Body of pancreas (tissue), 4 donors: Measurements from ENCODE around the gene CPXM2. TPM values are rescaled to one million over a fixed set of nuclear protein-coding genes. Genes with fewer than 3 reads are reported as not detected.

Experiments
- ATAC-seq: fragments of 150-250 bp; one replicate; pipeline ENCODE4 v1.9.1; 2016
- DNase-seq, 4 donors: peaks; one replicate each; pipeline ENCODE4 v3.0.0-alpha.2; 2019
- H3K27ac ChIP-seq, 4 donors: fragments of 200-600 bp; sonication (generic); 1 replicate in 3 of 4; 2 replicates in 1 of 4; pipeline versions ENCODE4 v1.5.1 to v1.6.1; 2016 to 2019; ENCODE audit warnings: mild to moderate bottlenecking in 1 of 4, mixed read lengths in 1 of 4, moderate library complexity in 1 of 4
- H3K27me3 ChIP-seq, 2 donors: fragments of 200-600 bp; sonication (generic); one replicate each; pipeline ENCODE4 v1.6.0; 2016; ENCODE audit warnings: mild to moderate bottlenecking in 1 of 2
- H3K36me3 ChIP-seq, 2 donors: fragments of 200-600 bp; sonication (generic); replicated peaks in 1 of 2; 2 replicates each; pipeline ENCODE4 v1.5.1; 2016; ENCODE audit warnings: low read depth in 2 of 2; ENCODE audit not compliant: insufficient read depth in 1 of 2
- H3K4me1 ChIP-seq: fragments of 200-600 bp; sonication (generic); one replicate; pipeline ENCODE4 v1.6.0; 2016
- H3K4me3 ChIP-seq, 2 donors: fragments of 200-600 bp; sonication (generic); 1 replicate in 1 of 2; 2 replicates in 1 of 2; pipeline ENCODE4 v1.5.1; 2016 to 2019
- H3K9me3 ChIP-seq, 3 donors: fragments of 200-600 bp; sonication (generic); 1 replicate in 2 of 3; 2 replicates in 1 of 3; pipeline ENCODE4 v1.5.1; 2016
- CTCF ChIP-seq, 7 experiments: fragments of 450-650 bp in 4 of 7; fragments of 200-600 bp in 3 of 7; sonication (generic) in 3 of 7; IDR thresholded peaks; one replicate each; pipeline ENCODE4 v1.5.1; 2016 to 2019; ENCODE audit warnings: antibody characterized with exemption in 7 of 7
- POLR2A ChIP-seq, 3 donors: fragments of 450-650 bp; IDR thresholded peaks; one replicate each; pipeline ENCODE4 v1.6.1; 2016; ENCODE audit warnings: antibody characterized with exemption in 3 of 3, mild to moderate bottlenecking in 2 of 3
- WGBS, 2 donors: methylation state at CpG; one replicate each; pipeline ENCODE4 v1.1.5; 2017; 5-methylcytosine and 5-hydroxymethylcytosine counted together
- intact Hi-C: fragments of 100-400 bp; cut with DNase I; formaldehyde crosslinking; loops from one replicate; pipeline ENCODE4 v1.15.1; 2023
- total RNA-seq, 2 donors: library from RNA; depleted of rRNA; stranded (reverse); fragments of >200 nt; gene quantifications; one replicate each; pipeline ENCODE4 v1.1.0, GENCODE V29; 2016

The CPXM2 gene
- total RNA-seq, 2 donors from 2014 or later, result 4.2 to 8.2 TPM

DNA sequence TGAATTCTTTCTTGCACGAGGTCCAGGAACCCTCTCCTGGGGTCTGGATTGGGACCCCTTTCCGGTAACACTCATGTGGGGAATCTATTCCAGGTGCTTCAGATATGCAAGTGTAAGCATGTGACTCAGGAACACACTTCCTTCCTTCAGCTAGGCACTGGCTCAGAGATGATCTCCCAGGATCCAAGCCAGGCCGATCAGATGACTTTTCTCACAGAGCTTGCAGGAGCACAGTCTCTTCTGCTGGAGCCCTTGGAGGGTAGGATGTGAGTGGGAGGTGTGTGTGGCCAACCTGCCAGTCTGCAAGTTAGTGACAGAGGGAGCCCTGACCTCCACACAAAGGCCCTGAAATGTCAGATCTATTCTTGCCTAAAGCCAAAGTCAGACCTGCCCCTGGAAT lies 108.3 kb downstream of the CPXM2 start:
- DNase-seq (no peak), ATAC-seq (no peak)
- H3K36me3 ChIP-seq, result no peaks in the 10 kb centered on the region
- H3K27ac ChIP-seq, result no peak overlapping the region
- WGBS, 2 donors, result 38 to 44% methylated on average over 3 of the region's 3 CpGs
- intact Hi-C loops, result no loop called here
- no peak for TF ChIP-seq POLR2A (IDR thresholded peaks at IDR 0.05)
- TF ChIP-seq CTCF (IDR thresholded peaks at IDR 0.05), result no peak
- no peaks in the 10 kb centered on the region for H3K27me3 ChIP-seq
- H3K4me3 ChIP-seq, result no peak overlapping the region
- no peaks in the 10 kb centered on the region for H3K9me3 ChIP-seq
- H3K4me1 ChIP-seq, result no peaks in the 10 kb centered on the region

DNA sequence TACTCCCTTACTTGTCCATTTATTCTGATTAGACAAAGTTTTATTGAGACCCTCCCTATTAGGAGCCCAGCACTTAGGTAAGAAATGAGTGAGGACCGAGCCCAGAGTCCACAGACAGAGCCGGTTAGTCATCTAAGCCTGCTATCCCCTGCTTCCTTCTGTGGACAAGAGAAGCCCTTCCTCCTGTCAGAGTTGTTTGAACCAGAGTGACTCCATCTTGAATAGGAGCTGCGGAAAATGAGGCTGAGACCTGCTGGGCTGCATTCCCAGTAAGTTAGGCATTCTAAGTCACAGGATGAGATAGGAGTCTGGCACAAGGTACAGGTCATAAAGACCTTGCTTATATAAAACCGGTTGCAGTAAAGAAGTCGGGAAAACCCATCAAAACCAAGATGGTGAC lies 109.1 kb downstream of the CPXM2 start:
- DNase-seq, result no peak
- ATAC-seq, result no peak
- Histone ChIP-seq H3K27ac (no peak overlapping the region), H3K27me3 (no peaks in the 10 kb centered on the region), H3K4me1 (no peaks in the 10 kb centered on the region), H3K9me3 (no peaks in the 10 kb centered on the region), H3K4me3 (no peak overlapping the region), H3K36me3 (no peaks in the 10 kb centered on the region)
- WGBS, 2 donors, result 62% methylated on average over 5 of the region's 5 CpGs
- intact Hi-C loops, result no loop called here
- TF ChIP-seq POLR2A (IDR thresholded peaks at IDR 0.05), result no peak
- TF ChIP-seq CTCF (IDR thresholded peaks at IDR 0.05), result no peak

DNA sequence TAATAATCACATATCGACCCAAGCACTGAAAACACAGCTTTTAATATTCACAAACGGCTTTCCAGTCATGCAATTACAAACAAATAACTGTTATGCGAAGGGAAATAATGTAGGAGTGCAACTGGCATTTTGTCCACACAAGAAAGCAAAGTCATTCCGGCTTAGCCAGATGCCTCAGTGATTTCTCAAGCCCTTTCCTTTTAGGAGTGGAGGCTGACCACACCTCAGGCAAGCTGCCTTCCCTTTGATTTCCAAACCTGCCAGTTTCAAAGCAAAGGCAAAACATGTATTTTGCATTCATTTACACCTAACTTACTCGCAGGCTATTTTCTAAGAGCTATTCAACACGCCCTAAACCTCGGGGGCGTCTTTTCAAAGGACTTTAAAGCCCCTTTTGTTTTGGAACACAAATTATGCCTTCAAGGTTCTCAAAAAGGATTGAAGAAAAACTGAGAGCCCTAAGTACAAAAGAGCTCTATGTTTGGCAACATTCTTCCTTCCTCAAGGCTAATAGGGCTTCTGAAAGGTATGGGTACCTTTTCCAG lies 109.6 kb downstream of the CPXM2 start:
- Histone ChIP-seq H3K4me1 (no peaks in the 10 kb centered on the region), H3K9me3 (no peaks in the 10 kb centered on the region), H3K36me3 (no peaks in the 10 kb centered on the region), H3K27ac (no peak overlapping the region), H3K4me3 (no peak overlapping the region), H3K27me3 (no peaks in the 10 kb centered on the region)
- no peak for TF ChIP-seq POLR2A (IDR thresholded peaks at IDR 0.05)
- TF ChIP-seq CTCF (IDR thresholded peaks at IDR 0.05), result no peak
- no peak for ATAC-seq
- DNase-seq, result no peak
- intact Hi-C loops, result no loop called here
- WGBS, 2 donors, result 29% methylated on average over 8 of the region's 8 CpGs

GRCh38 chr10:123781324-123781900 lies 110.2 kb downstream of the CPXM2 start:
- ATAC-seq, result no peak
- DNase-seq, result no peak
- TF ChIP-seq CTCF (IDR thresholded peaks at IDR 0.05) (no peak), POLR2A (IDR thresholded peaks at IDR 0.05) (no peak)
- Histone ChIP-seq H3K36me3 (no peaks in the 10 kb centered on the region), H3K4me3 (no peak overlapping the region), H3K27me3 (no peaks in the 10 kb centered on the region), H3K9me3 (no peaks in the 10 kb centered on the region), H3K27ac (no peak overlapping the region), H3K4me1 (no peaks in the 10 kb centered on the region)
- WGBS, 2 donors, result 61 to 65% methylated on average over 9 of the region's 9 CpGs
- intact Hi-C loops, result no loop called here
